ENCODE results near the gene SMIM13. TPM values are rescaled to one million over a fixed set of nuclear protein-coding genes. Genes with fewer than 3 reads are reported as not detected.

The SMIM13 gene
- total RNA-seq, 1 donor from 2014 or later, result 7.8 TPM

- Histone ChIP-seq H2AFZ (replicated peaks) (no peak overlapping the region), H3K79me2 (ENCODE audit: low read depth) (peaks cover 42% of the 10 kb centered on the region), H3F3A (ENCODE audit: low read depth) (no peaks in the 10 kb centered on the region), H4K20me1 (ENCODE audit: low read depth) (no peaks in the 10 kb centered on the region), H3K9ac (no peak overlapping the region), H3K4me3 (no peak overlapping the region), H3K9me3 (ENCODE audit: low read depth) (no peaks in the 10 kb centered on the region), H3K36me3 (no peaks in the 10 kb centered on the region), H3K27ac (no peak overlapping the region), H3K4me1 (peaks cover 10% of the 10 kb centered on the region), H3K27me3 (no peaks in the 10 kb centered on the region), H3K4me2 (no peak overlapping the region)
- Mint-ChIP-seq H3K27me3 (ENCODE audit: insufficient read depth, low read depth) (peaks cover 2% of the 10 kb centered on the region), H3K27ac (no peak overlapping the region), H3K4me3 (no peak overlapping the region), H3K4me1 (peaks cover 4% of the 10 kb centered on the region), H3K9me3 (peaks cover 21% of the 10 kb centered on the region), H3K36me3 (peaks cover 17% of the 10 kb centered on the region)
- TF ChIP-seq CTCF (IDR thresholded peaks at IDR 0.05) (no peak), EZH2 (IDR thresholded peaks at IDR 0.05) (no peak), EZH2phosphoT487 (IDR thresholded peaks at IDR 0.05) (no peak)
- DNase-seq (ENCODE audit: low spot score), result no peak
Observed at GRCh38 chr6:11120271-11121005, 26.8 kb downstream of the SMIM13 start.

GRCh38 chr6:11121851-11122250 is 28.2 kb downstream of the SMIM13 start:
- H3K79me2 ChIP-seq (ENCODE audit: low read depth), result peaks cover 33% of the 10 kb centered on the region
- no peak for DNase-seq (ENCODE audit: low spot score)

GRCh38 chr6:11122380-11122779 is 28.7 kb downstream of the SMIM13 start:
- Mint-ChIP-seq H3K9me3 (peaks cover 26% of the 10 kb centered on the region), H3K27me3 (ENCODE audit: insufficient read depth, low read depth) (peaks cover 3% of the 10 kb centered on the region), H3K27ac (no peak overlapping the region), H3K4me3 (no peak overlapping the region), H3K36me3 (peaks cover 28% of the 10 kb centered on the region), H3K4me1 (peaks cover 4% of the 10 kb centered on the region)
- Histone ChIP-seq H3K36me3 (no peaks in the 10 kb centered on the region), H3F3A (ENCODE audit: low read depth) (no peaks in the 10 kb centered on the region), H3K9me3 (ENCODE audit: low read depth) (no peaks in the 10 kb centered on the region), H4K20me1 (ENCODE audit: low read depth) (no peaks in the 10 kb centered on the region), H3K9ac (no peak overlapping the region), H3K27me3 (no peaks in the 10 kb centered on the region), H3K27ac (no peak overlapping the region), H2AFZ (replicated peaks) (no peak overlapping the region), H3K4me3 (no peak overlapping the region), H3K4me1 (peaks cover 10% of the 10 kb centered on the region), H3K4me2 (no peak overlapping the region), H3K79me2 (ENCODE audit: low read depth) (peaks cover 32% of the 10 kb centered on the region)
- no peak for DNase-seq (ENCODE audit: low spot score)
- no peak for TF ChIP-seq EZH2 (IDR thresholded peaks at IDR 0.05)

More at GRCh38 chr6:11121851-11122250, 28.2 kb downstream of the SMIM13 start:
- TF ChIP-seq CTCF (IDR thresholded peaks at IDR 0.05) (no peak), EZH2phosphoT487 (IDR thresholded peaks at IDR 0.05) (no peak), EZH2 (IDR thresholded peaks at IDR 0.05) (no peak)
- no peaks in the 10 kb centered on the region for H4K20me1 ChIP-seq (ENCODE audit: low read depth)
- no peaks in the 10 kb centered on the region for H3F3A ChIP-seq (ENCODE audit: low read depth)
- Mint-ChIP-seq H3K27ac (no peak overlapping the region), H3K9me3 (peaks cover 26% of the 10 kb centered on the region), H3K36me3 (peaks cover 26% of the 10 kb centered on the region), H3K27me3 (ENCODE audit: insufficient read depth, low read depth) (peaks cover 2% of the 10 kb centered on the region), H3K4me3 (no peak overlapping the region), H3K4me1 (peaks cover 4% of the 10 kb centered on the region)
- no peak overlapping the region for H3K4me2 ChIP-seq
- no peaks in the 10 kb centered on the region for H3K9me3 ChIP-seq (ENCODE audit: low read depth)
- no peaks in the 10 kb centered on the region for H3K36me3 ChIP-seq
- no peak overlapping the region for H2AFZ ChIP-seq (replicated peaks)
- H3K27me3 ChIP-seq, result no peaks in the 10 kb centered on the region
- peaks cover 10% of the 10 kb centered on the region for H3K4me1 ChIP-seq
- no peak overlapping the region for H3K27ac ChIP-seq
- no peak overlapping the region for H3K4me3 ChIP-seq
- H3K9ac ChIP-seq, result no peak overlapping the region

- Histone ChIP-seq H3K4me2 (no peak overlapping the region), H4K20me1 (ENCODE audit: low read depth) (no peaks in the 10 kb centered on the region), H3F3A (ENCODE audit: low read depth) (no peaks in the 10 kb centered on the region), H3K27ac (no peak overlapping the region), H3K4me3 (no peak overlapping the region), H2AFZ (replicated peaks) (no peak overlapping the region), H3K27me3 (no peaks in the 10 kb centered on the region), H3K36me3 (no peaks in the 10 kb centered on the region), H3K9me3 (ENCODE audit: low read depth) (no peaks in the 10 kb centered on the region), H3K9ac (no peak overlapping the region), H3K4me1 (peaks cover 10% of the 10 kb centered on the region), H3K79me2 (ENCODE audit: low read depth) (peaks cover 29% of the 10 kb centered on the region)
- Mint-ChIP-seq H3K4me1 (peaks cover 4% of the 10 kb centered on the region), H3K4me3 (no peak overlapping the region), H3K27me3 (ENCODE audit: insufficient read depth, low read depth) (peaks cover 4% of the 10 kb centered on the region), H3K9me3 (peaks cover 18% of the 10 kb centered on the region), H3K36me3 (peaks cover 23% of the 10 kb centered on the region), H3K27ac (no peak overlapping the region)
- peak; percentile 18 for TF ChIP-seq CTCF (IDR thresholded peaks at IDR 0.05)
- TF ChIP-seq EZH2phosphoT487 (IDR thresholded peaks at IDR 0.05), result no peak
- DNase-seq (ENCODE audit: low spot score), result no peak
Observed at GRCh38 chr6:11123978-11124377, 30.3 kb downstream of the SMIM13 start.

Measured in neural progenitor cell (in vitro differentiated cells).